ENCODE measurements around the gene CD28.

CD28 gene

DNA sequence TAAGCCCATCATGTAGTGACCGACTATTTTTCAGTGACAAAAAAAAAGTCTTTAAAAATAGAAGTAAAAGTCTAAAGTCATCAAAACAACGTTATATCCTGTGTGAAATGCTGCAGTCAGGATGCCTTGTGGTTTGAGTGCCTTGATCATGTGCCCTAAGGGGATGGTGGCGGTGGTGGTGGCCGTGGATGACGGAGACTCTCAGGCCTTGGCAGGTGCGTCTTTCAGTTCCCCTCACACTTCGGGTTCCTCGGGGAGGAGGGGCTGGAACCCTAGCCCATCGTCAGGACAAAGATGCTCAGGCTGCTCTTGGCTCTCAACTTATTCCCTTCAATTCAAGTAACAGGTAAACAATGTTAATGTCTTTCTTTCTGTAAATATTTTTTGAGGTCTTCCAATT is at the start of gene CD28:
Gene CD28, plus strand, starts transcription at position 237 of the 400 bp plus-strand sequence. Its CDS starts 58 bp downstream, at position 295.
- DNase-seq (ENCODE audit: low read depth in 2 of 2, low spot score in 1 of 2), result peak; percentile 49 to 74

DNA sequence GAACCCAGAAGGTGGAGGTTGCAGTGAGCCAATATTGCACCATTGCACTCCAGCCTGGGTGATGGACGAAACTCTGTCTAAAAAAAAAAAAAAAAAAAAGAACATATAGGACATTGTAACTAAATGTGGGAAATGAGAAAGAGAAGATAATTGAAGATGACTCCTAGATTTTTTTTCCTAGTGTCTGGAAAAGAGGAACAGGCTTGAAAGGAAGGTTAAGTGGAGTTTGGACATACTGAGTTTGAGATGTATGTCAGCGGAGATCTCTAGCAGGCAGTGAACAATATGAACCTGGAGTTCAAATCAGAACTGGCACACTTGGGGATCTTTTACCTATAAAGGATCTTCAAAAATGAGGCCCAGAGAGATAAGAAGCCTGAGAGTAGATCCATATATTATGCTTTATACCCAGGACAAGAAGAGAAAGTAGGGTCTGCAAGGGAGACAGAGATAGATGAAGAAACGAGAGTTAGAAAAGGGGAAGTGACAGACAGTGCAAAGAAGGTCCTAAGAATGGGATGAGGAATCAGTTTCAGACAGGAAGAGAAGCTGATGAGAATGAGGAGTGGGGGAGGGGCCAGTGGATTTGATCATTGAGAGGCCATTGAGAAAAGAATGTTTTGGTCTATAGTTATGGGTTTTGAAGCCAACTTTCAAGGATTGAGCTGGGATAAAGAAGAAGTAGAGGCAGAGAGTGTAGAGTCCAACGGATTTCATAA is 46.9 kb upstream of the CD28 start:
- no peak for DNase-seq (ENCODE audit: low read depth in 2 of 2, low spot score in 1 of 2)

DNA sequence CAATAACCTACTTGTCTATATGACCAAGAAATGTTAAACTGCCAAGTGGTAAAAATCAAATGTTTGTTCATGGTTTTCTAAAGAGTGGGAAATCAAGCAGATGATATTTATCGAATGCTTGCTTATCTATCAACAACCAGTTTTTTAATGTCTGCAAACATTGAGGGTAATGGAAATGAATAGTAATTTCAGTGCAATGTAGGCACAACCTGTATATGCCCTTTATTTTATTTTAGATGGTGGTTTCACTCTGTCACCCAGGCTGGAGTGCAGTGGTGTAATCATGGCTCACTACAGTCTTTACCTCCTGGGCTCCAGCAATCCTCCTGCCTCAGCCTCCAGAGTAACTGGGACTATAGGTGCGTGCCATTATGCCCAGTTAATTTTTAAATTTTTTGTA is 46.0 kb upstream of the CD28 start:
- DNase-seq (ENCODE audit: low read depth in 2 of 2, low spot score in 1 of 2), result no peak

DNA sequence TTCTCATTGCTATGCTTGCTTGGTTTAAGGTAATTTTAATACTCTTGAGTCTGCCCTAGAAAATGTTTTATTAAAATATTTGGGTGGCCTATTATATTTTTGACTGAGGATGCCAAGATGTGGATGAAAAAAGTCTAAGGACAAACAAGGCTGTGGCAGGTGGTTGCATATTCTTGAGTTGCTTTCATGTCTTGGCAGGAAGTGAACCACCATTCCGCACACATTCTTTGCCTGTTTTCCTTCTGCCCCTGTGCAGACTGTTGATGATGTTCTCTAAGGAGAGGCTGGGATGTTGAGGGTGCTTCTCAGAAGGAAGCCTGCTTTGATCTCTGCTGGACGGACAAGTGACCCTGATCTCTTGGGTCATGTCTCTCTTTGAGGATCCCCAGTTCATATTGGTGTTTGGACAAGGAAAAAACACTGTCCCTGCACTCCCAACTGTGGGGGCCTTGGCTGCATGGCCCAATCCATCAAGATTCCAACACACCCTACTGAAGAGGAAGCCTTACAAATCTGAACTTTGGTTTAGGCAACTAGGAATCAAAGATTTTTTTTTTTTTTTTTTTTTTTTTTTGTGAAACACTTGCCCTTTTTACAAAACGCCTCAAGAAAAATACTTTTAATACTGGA is 45.0 kb upstream of the CD28 start:
- no peak for DNase-seq (ENCODE audit: low read depth in 2 of 2, low spot score in 1 of 2)

DNA sequence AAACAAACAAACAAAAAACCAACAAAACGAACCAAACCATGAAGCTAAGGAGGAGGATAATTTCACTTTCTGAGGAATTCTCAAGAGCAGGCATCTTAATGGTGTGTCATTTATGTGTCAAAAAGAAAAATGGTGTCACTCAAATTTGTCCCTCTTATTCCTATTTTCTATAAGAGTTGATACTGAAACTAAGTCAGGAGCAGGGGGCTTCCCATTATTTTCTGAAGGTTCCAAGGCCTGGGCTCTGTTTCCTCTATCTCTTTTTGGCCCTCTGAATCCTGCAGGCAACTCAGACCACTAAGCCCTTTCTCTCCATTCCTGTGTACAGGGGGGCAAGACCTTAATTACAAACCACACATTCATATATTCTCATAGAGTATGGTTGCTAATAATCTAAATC is 44.0 kb upstream of the CD28 start:
- no peak for DNase-seq (ENCODE audit: low read depth in 2 of 2, low spot score in 1 of 2)

DNA sequence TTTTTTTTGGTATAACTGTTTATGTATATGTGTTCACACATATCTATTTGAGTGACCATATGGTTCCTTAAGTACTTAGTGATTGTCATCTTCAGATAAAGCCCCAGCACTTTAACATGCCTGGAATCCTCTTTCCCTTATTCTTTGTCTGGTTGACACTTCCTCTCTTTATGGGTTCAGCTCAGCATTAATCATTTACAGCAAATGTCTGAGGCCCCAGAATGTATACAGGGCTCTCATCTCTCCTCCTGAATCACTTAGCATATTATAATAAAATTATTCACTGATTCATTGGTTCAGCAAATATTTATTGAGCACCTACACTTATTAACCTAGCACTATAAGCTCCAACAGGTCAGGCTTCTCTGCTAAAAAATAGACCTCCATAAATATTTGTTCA is 43.5 kb upstream of the CD28 start:
- no peak for DNase-seq (ENCODE audit: low read depth in 2 of 2, low spot score in 1 of 2)

DNA sequence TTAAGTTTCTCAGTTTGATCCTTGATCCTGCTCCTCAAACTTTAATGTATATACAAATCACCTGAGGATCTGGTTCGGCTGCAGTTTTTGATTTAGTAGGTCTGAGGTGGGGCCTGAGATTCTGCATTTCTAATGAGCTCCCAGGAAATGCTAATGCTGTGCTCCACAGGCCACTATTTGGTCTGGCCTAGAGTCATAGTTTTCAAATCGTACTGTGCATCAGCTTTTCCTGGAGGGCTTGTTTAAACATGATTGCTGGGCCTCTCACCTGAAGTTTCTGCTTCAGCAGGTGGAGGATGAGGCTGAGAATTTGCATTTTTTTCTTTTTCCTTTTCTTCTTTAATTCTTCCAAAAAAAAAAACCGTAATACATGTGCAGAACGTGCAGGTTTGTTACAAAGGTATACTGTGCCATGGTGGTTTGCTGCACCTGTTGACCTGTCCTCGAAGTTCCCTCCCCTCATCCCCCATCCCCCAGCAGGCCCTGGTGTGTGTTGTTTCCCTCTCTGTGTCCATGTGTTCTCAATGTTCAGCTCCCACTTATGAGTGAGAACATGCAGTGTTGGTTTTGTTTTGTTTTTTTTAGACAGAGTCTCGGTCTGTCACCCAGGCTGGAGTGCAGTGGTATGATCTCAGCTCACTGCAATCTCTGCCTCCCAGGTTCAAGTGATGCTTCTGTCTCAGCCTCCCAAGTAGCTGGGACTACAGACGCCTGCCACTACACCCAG is 42.2 kb upstream of the CD28 start:
- no peak for DNase-seq (ENCODE audit: low read depth in 2 of 2, low spot score in 1 of 2)

DNA sequence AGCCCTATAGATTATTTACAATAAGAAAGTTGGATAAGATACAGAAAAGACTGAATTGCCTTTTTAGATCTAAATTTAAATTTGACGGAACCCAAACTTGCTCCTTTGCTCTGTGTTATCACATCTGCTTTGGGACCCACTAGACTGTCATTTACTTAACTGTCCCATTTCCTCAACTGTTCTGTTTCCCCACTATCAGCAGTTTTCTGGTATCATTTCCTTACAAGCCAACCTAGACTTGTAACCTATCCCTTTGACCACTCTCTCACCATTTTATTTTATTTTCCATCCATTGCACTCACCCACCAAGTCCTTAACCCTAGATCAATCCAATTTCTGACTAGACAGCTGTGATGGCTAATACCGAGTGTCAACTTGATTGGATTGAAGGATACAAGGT is 38.6 kb upstream of the CD28 start:
- no peak for DNase-seq (ENCODE audit: low read depth in 2 of 2, low spot score in 1 of 2)

DNA sequence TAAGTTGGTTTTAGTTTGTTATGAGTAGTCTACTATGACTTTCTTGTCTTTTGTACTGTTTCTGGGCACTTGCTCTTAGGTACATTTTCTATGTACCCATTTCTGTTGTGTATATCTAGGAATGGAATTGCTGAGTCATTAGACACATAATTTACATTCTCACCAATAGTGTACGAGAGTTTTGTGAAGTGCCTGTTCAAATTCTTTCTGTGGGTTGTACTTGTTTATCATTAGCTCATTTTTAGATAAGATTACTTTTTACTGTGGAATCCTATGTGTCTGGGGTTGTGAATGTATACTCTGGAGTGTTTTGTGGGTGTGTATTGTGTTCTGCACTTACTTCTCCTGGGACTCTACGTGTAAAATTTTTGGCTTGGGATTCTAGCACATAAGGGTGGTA is 36.6 kb upstream of the CD28 start:
- no peak for DNase-seq (ENCODE audit: low read depth in 2 of 2, low spot score in 1 of 2)

DNA sequence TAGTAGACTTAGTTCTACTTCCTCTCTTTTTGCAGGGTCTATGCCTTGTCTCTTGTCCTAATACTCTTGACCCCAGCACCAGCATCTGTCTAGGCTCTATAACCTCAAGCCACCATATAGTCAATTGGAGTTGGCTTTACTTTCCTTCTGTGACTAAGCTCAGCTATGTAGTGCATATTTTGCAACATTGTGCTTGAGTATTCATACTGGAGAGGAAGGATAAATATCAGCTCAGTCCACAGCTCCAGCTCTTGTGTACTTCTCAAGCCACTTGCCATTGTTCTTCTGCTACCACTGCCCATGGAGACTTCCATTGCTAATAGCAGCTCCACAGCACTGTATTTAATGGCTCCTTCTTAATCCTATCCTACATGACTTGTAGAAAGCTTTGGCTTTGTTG is 35.5 kb upstream of the CD28 start:
- no peak for DNase-seq (ENCODE audit: low read depth in 2 of 2, low spot score in 1 of 2)

DNA sequence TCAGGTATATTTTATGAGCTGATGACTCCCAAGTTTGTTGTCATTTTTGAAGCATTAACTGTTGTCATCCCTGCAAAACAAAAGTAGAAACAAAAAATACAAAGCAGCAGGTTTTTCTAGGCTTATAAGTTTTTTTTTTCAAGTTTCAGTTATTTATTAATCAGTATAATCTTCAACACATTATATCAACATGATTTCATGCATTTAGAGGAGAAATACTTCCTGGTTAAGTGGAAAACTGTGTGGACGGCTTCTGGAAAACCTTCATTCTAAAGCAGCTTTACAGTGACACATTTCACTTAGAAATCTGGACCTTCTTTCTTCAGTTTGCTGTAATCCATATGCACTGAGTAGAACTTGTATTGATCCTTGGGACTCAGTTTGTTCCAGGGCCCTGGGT is 34.6 kb upstream of the CD28 start:
- DNase-seq (ENCODE audit: low read depth in 2 of 2, low spot score in 1 of 2), result no peak

DNA sequence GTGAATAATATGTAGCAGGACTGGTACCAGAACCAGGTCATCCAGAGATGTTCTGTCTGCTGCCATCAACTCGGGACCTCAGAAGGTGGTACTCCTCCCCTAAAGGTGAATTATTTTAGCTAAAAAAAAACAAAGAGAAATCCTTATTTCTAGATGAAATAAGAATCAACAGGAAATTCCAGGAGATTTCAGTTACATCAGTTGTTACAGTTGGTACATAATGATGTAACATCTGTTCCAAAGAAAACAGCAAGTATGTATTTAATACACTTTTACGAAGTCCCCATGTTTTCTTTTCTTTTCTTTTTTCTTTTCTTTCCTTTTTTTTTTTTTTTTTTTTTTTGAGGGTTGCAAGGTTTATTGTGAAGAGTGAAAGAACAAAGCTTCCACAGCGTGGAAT is 33.6 kb upstream of the CD28 start:
- DNase-seq (ENCODE audit: low read depth in 2 of 2, low spot score in 1 of 2), result no peak

DNA sequence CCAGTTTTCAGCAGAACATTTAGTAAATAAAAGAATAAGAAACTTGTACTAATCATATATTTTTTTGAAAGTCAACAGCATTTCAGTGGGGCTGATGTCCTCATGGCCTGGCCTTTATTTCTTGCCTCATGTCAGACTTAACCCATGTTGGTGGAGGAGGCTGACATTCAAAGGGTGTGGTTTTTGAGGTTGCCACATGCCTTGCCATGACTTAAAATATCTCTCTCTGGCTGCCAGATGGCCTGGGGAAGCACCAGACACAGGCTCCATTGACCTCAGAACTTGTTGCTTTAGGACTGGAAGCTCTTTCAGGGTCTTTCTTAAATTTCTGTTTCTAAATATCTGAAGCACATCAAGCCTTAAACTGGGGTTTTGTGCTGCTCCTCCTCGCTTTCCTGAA is 32.5 kb upstream of the CD28 start:
- DNase-seq (ENCODE audit: low read depth in 2 of 2, low spot score in 1 of 2), result no peak

DNA sequence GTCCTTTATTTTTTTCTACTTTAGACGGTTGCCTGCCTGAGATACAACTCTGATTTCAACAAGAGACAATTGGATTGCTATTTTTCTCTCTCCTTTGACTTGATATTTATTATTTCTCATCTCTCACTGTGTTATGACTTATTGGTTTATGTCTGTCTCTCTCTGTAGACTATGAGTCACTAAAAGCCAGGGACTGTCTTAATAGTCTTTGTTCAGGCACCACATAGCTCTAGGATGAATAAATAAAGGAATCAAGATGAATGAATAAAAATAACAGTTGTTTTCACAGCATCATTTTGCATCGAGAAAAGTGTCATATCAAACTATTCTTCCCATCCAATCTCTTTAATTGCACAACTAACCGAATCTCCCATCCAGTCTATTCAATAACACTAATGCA is 31.4 kb upstream of the CD28 start:
- no peak for DNase-seq (ENCODE audit: low read depth in 2 of 2, low spot score in 1 of 2)

DNA sequence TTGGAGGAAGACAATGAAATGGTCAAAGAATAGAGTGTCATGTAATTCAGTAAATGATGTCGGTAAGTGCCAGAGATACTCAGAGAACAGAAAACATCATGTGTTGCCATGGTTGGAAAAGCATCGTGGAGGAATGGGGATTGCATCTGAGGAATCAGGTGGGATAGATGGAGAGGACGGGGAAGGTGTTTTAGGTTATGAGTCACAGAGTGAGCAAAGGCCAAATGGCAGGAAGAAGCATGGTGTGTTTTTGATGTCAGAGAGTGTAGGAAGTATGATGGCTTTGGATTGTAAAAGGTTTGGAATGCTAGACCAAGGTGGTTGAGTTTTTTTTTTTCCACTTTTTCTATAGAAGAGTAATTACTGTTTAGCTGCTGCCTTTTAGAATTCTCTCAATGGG is 27.5 kb upstream of the CD28 start:
- no peak for DNase-seq (ENCODE audit: low read depth in 2 of 2, low spot score in 1 of 2)

DNA sequence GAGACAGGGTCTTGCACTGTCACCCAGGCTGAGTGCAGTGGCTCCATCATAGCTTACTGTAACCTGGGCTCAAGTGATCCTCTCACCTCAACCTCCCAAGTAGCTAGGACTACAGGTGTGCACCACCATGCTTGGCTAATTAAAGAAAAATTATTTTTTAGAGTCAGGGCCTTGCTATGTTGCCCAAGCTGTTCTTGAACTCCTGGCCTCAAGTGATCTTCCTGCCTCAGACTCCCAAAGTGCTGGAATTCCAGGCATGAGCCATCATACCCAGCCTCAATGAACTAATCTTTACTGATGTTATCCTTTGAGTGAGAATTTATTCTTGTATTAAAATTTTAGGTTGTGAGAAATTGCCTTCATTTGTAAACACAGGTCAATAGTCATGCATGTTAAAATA is 27.0 kb upstream of the CD28 start:
- DNase-seq (ENCODE audit: low read depth in 2 of 2, low spot score in 1 of 2), result no peak

DNA sequence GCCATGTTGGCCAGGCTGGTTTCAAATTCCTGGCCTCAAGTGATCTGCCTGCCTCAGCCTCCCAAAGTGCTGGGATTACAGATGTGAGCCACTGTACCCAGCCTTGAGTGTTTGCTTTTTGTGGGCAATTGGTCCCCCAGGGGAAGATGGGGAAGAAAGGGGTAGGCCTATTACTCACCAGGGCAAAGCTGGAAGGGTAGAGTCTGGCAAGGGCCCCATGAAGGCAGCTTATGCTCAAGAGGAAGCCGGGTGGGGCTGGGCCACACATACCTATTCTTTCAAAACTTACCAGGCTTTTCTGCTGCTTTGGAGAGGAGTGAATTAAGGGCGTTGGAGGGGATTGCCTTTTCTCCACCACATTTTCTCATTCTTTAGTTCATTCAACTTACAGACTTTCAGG is 24.5 kb upstream of the CD28 start:
- no peak for DNase-seq (ENCODE audit: low read depth in 2 of 2, low spot score in 1 of 2)

DNA sequence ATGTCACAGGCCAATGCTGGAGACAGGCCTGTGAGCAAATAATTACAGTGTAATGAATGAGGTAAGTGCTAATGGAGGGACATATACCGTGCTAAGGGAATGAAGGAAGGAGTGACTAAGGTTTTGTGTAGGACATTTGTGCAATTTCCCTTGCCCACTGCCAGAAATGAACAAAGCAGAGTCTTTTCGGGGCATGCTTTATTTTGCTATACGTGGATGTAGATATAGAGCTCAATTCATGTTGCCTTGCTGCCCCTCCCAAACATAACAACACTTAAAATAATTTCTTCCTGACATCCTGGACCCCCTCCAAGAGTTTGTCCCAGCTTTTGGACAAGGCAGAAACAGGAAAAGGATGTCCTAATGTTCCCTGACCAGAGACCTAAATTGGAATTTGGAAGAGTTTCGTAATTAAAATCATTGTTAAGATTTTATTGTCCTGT is 23.7 kb upstream of the CD28 start:
- DNase-seq (ENCODE audit: low read depth in 2 of 2, low spot score in 1 of 2), result no peak

DNA sequence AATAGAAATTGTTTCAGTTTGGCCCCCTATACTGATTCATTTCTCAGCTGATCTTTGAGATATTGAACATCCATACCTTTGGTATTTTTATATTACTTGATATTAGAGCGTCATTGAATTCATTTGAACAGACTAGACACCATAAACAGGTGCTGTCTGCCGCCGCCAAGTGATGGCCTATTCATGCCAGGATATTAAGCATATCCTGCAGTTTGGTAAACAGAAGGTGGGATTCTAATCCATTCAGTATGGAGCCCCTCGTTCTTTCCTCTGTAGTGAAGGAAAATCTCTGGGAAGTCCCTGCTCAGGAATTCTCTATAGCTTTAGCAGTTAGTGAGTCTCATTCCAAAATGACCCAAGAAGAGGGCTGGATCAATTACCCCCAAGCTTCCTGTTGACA is 23.0 kb upstream of the CD28 start:
- no peak for DNase-seq (ENCODE audit: low read depth in 2 of 2, low spot score in 1 of 2)

DNA sequence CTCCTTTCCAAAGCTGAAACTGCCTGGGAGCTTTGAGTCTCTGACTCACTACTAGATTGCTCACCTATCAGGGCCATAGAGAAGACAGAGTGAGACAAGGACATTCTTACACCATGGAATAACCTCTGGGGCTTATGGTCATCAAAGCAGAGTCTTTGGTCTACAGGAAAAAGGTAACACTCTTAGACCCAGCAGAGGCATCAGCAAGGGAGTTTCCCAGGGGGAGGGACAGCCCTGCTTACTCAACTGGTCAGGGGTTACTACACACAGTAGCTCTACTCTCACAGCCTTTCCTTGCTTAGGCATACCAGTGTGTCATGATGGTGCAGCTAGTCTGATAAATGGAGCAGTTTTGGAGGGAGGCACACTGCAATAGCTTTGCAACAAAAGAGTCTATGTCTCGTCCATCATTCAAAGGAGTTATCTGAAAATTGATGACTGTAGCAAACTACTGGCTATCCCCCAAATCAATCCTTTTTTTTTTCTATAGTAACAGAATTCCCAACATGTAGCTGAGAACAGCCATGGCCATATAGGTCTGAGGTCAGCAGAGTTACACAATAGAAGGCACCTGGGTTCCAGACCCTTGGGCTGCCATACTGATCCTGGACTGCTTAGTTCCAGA is 22.4 kb upstream of the CD28 start:
- DNase-seq (ENCODE audit: low read depth in 2 of 2, low spot score in 1 of 2), result no peak

DNA sequence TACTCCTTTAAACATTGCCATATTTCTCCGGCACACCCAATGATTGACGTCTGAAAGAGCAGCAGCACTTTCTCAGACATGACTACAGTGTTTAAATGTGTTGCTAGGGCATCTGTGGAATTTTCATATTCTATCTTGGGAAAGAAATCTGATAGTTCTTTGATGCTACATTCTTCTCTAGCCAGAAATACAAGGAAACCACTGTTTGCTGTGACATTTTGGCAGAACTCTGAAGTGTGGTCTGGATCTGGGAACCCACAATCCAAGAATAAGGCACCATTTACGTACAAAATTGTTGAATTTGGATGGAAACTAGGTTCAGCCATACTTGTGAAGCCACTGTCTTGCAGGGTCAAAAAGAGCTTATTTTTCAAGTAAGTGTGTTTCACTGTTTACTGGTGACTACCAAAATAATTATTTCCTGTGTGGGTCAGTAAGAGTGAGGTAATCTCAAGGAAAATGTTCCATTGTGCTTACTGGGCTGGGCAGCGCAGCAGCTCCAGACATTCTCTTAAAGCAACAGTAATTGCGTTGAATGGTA is 21.3 kb upstream of the CD28 start:
- no peak for DNase-seq (ENCODE audit: low read depth in 2 of 2, low spot score in 1 of 2)

Data from stimulated activated CD8-positive, alpha-beta memory T cell treated with anti-CD3 and anti-CD28 coated beads, Interleukin-4, amount 100 ng/mL, for 1 hour (primary cell).